ENCODE data around the gene PPIF. TPM values are rescaled to one million over a fixed set of nuclear protein-coding genes. Genes with fewer than 3 reads are reported as not detected.

The PPIF gene
- total and polyA plus RNA-seq, 7 donors, result 26.4 to 74.9 (median 48.5) TPM

- H3K27me3 ChIP-seq, result no peaks in the 10 kb centered on the region
- peaks cover 0 to 77% (median 49%) of the 10 kb centered on the region in 4 donors for H3K4me1 ChIP-seq
- no peaks in the 10 kb centered on the region for H3K9me3 ChIP-seq
- TF ChIP-seq POLR2AphosphoS5 (IDR thresholded peaks at IDR 0.05), result no peak
- no peak for TF ChIP-seq EP300 (IDR thresholded peaks at IDR 0.05)
- intact Hi-C loops (cut with DNase I), result loop anchor here (2.0 kb wide), 1 partner anchor 53 kb away; no protein-coding TSS in a partner anchor
- 90% methylated on average over 28 of the region's 28 CpGs for WGBS, 2 donors
- peak overlapping the region in 1 of 4 donors; percentile 91 for H3K27ac ChIP-seq
- H3K36me3 ChIP-seq, result peaks cover 5 to 38% (median 17%) of the 10 kb centered on the region in 4 donors
- peak; percentile 70 for DNase-seq
- H3K4me3 ChIP-seq, result no peak overlapping the region
Measured at GRCh38 chr10:79385804-79386531, 38.7 kb downstream of the PPIF start.

GRCh38 chr10:79386637-79387465 is 39.6 kb downstream of the PPIF start:
- 78 to 79% methylated on average over 24 of the region's 24 CpGs for WGBS, 2 donors
- TF ChIP-seq POLR2AphosphoS5 (IDR thresholded peaks at IDR 0.05) (peak in 3 of 4 donors; percentile 24 to 49 (median 40)), CTCF (IDR thresholded peaks at IDR 0.05) (no peak)
- H3K9me3 ChIP-seq, result no peaks in the 10 kb centered on the region
- intact Hi-C loops (cut with DNase I), result loop anchor here (2.0 kb wide), 1 partner anchor 52 kb away; no protein-coding TSS in a partner anchor
- no peaks in the 10 kb centered on the region for H3K27me3 ChIP-seq
- H3K27ac ChIP-seq, result peak overlapping the region in 2 of 4 donors; percentile 39 to 91
- no peak overlapping the region for H3K4me3 ChIP-seq
- peaks cover 5 to 38% (median 17%) of the 10 kb centered on the region in 4 donors for H3K36me3 ChIP-seq
- H3K4me1 ChIP-seq, result peaks cover 0 to 78% (median 45%) of the 10 kb centered on the region in 4 donors
- DNase-seq, result peak; percentile 70

- peak; percentile 86 for DNase-seq
- H3K4me1 ChIP-seq, result peaks cover 0 to 79% (median 42%) of the 10 kb centered on the region in 4 donors
- H3K27ac ChIP-seq, result peak overlapping the region in 2 of 4 donors; percentile 39 to 91
- WGBS, 2 donors, result 80 to 85% methylated on average over 5 of the region's 5 CpGs
- intact Hi-C loops (cut with DNase I), result loop anchor here (2.0 kb wide), 1 partner anchor 51 kb away; no protein-coding TSS in a partner anchor
- H3K27me3 ChIP-seq, result no peaks in the 10 kb centered on the region
- H3K9me3 ChIP-seq, result no peaks in the 10 kb centered on the region
- TF ChIP-seq CTCF (IDR thresholded peaks at IDR 0.05) (no peak), EP300 (IDR thresholded peaks at IDR 0.05) (no peak), POLR2A (IDR thresholded peaks at IDR 0.05) (no peak), POLR2AphosphoS5 (IDR thresholded peaks at IDR 0.05) (no peak)
- peaks cover 5 to 43% (median 17%) of the 10 kb centered on the region in 4 donors for H3K36me3 ChIP-seq
- no peak overlapping the region for H3K4me3 ChIP-seq
Measured at GRCh38 chr10:79387466-79387973, 40.3 kb downstream of the PPIF start.

GRCh38 chr10:79387974-79388850 is 40.9 kb downstream of the PPIF start:
- H3K9me3 ChIP-seq, result no peaks in the 10 kb centered on the region
- WGBS, 2 donors, result 78 to 84% methylated on average over 11 of the region's 11 CpGs
- H3K27me3 ChIP-seq, result no peaks in the 10 kb centered on the region
- H3K4me3 ChIP-seq, result no peak overlapping the region
- TF ChIP-seq POLR2A (IDR thresholded peaks at IDR 0.05) (no peak), EP300 (IDR thresholded peaks at IDR 0.05) (no peak), POLR2AphosphoS5 (IDR thresholded peaks at IDR 0.05) (no peak), CTCF (IDR thresholded peaks at IDR 0.05) (no peak)
- H3K27ac ChIP-seq, result peak overlapping the region in 2 of 4 donors; percentile 39 to 91
- peak; percentile 64 for DNase-seq
- H3K4me1 ChIP-seq, result peaks cover 0 to 79% (median 38%) of the 10 kb centered on the region in 4 donors
- intact Hi-C loops (cut with DNase I), result loop anchor here (2.0 kb wide), 1 partner anchor 51 kb away; no protein-coding TSS in a partner anchor
- peaks cover 5 to 50% (median 17%) of the 10 kb centered on the region in 4 donors for H3K36me3 ChIP-seq
